HG02970 (cell line): Measurements from ENCODE around the gene NRK.
"Not testable (repeated sequence)": the region's sequence is repeated elsewhere in the genome, so short reads cannot be mapped to it uniquely, and the experiment has no call there.

Source experiments
- ATAC-seq: cut with Tn5 transposase; IDR thresholded peaks from one replicate; pipeline ENCODE4 v1.9.1; 2021; ENCODE audit warnings: mild to moderate bottlenecking, moderate library complexity, moderate number of reproducible peaks; ENCODE audit not compliant: unreplicated experiment, low FRiP score

Gene NRK

GRCh38 chrX:105822138-105823091 is at the start of gene NRK:
NRK (plus strand) TSS chrX:105822539; CDS start chrX:105822846, 307 bp downstream.
- no peak for ATAC-seq

GRCh38 chrX:105773801-105774200 is 48.5 kb upstream of the NRK start:
- no peak for ATAC-seq

GRCh38 chrX:105775679-105776078 is 46.7 kb upstream of the NRK start:
- ATAC-seq, result no peak

- no peak for ATAC-seq
Measured at GRCh38 chrX:105781804-105782203, 40.5 kb upstream of the NRK start.

- ATAC-seq, result not testable (repeated sequence)
Measured at GRCh38 chrX:105796877-105797276, 25.5 kb upstream of the NRK start.

GRCh38 chrX:105803891-105804290 is 18.4 kb upstream of the NRK start:
- no peak for ATAC-seq

GRCh38 chrX:105805655-105806054 is 16.7 kb upstream of the NRK start:
- ATAC-seq, result not testable (repeated sequence)

- ATAC-seq, result no peak
Measured at GRCh38 chrX:105816517-105816916, 5.8 kb upstream of the NRK start.

- no peak for ATAC-seq
Measured at GRCh38 chrX:105820247-105820646, 2.1 kb upstream of the NRK start.

- no peak for ATAC-seq
Measured at GRCh38 chrX:105821471-105822121, 743 bp upstream of the NRK start.

GRCh38 chrX:105823092-105823455 is 735 bp downstream of the NRK start:
- no peak for ATAC-seq

- no peak for ATAC-seq
Measured at GRCh38 chrX:105829011-105829410, 6.7 kb downstream of the NRK start.

GRCh38 chrX:105837232-105837631 is 14.9 kb downstream of the NRK start:
- no peak for ATAC-seq

GRCh38 chrX:105845631-105846030 is 23.3 kb downstream of the NRK start:
- ATAC-seq, result no peak

- ATAC-seq, result not testable (repeated sequence)
Measured at GRCh38 chrX:105850100-105850499, 27.8 kb downstream of the NRK start.

GRCh38 chrX:105865709-105866108 is 43.4 kb downstream of the NRK start:
- no peak for ATAC-seq

- ATAC-seq, result no peak
Measured at GRCh38 chrX:105869701-105870100, 47.4 kb downstream of the NRK start.

- no peak for ATAC-seq
Measured at GRCh38 chrX:105870445-105870844, 48.1 kb downstream of the NRK start.

GRCh38 chrX:105872941-105873340 is 50.6 kb downstream of the NRK start:
- ATAC-seq, result no peak

- ATAC-seq, result no peak
Measured at GRCh38 chrX:105874790-105875189, 52.5 kb downstream of the NRK start.

GRCh38 chrX:105876658-105877057 is 54.3 kb downstream of the NRK start:
- ATAC-seq, result no peak

GRCh38 chrX:105880491-105880890 is 58.2 kb downstream of the NRK start:
- no peak for ATAC-seq
